SK-N-SH (cell line): ENCODE results near the gene NOTCH2. TPM values are rescaled to one million over a fixed set of nuclear protein-coding genes. Genes with fewer than 3 reads are reported as not detected.

Source experiments
- CTCF ChIA-PET: fragments of 300-600, 350-600 bp; formaldehyde crosslinking; extraction: SDS; loops from one replicate; lab custom pipeline; 2021; lab: Yijun Ruan, JAX
- POLR2A ChIA-PET: fragments of 350-600 bp; sonication (Branson Sonifier 250); formaldehyde crosslinking; extraction: SDS; loops from one replicate; lab custom pipeline; 2020; ENCODE audit warnings: antibody characterized with exemption, inconsistent platforms; lab: Yijun Ruan, JAX
- DNase-seq: peaks from one replicate; pipeline ENCODE4 v3.0.0; 2012
- H2AFZ ChIP-seq: fragments of 200-600 bp; sonication (generic); 2 replicates; pipeline ENCODE4 v1.8.1; 2016; ENCODE audit warnings: antibody characterized with exemption, mild to moderate bottlenecking, low read depth
- H3F3A ChIP-seq: fragments of 200-600 bp; sonication (generic); replicated peaks from 2 replicates; pipeline ENCODE3; 2016; ENCODE audit warnings: antibody characterized with exemption, mild to moderate bottlenecking; ENCODE audit not compliant: insufficient read depth
- H3K27ac ChIP-seq, 2 experiments: fragments of 200-500 bp in 1 of 2; fragments of 200-600 bp in 1 of 2; sonication (Bioruptor generic) in 1 of 2; sonication (generic), shearing (Covaris generic) in 1 of 2; 2 replicates each; pipeline versions ENCODE4 v1.5.1 to v1.6.1; 2014 to 2016; ENCODE audit warnings: low read depth in 2 of 2, inconsistent platforms in 1 of 2, low read length in 1 of 2, mild to moderate bottlenecking in 1 of 2, mixed read lengths in 1 of 2
- H3K27me3 ChIP-seq: fragments of 200-600 bp; sonication (generic), shearing (Covaris generic); 2 replicates; pipeline ENCODE4 v1.6.1; 2016; ENCODE audit warnings: mixed run types; ENCODE audit not compliant: insufficient read depth
- H3K36me3 ChIP-seq, 2 experiments: fragments of 200-500 bp in 1 of 2; fragments of 200-600 bp in 1 of 2; sonication (Bioruptor generic) in 1 of 2; sonication (generic) in 1 of 2; replicated peaks in 1 of 2; 2 replicates each; pipeline versions ENCODE3 to v1.5.1; 2014 to 2016; ENCODE audit warnings: low read length in 1 of 2, mild to moderate bottlenecking in 1 of 2; ENCODE audit not compliant: insufficient read depth in 2 of 2, control insufficient read depth in 1 of 2
- H3K4me1 ChIP-seq, 2 experiments: fragments of 200-500 bp in 1 of 2; fragments of 200-600 bp in 1 of 2; sonication (Bioruptor generic) in 1 of 2; sonication (generic), shearing (Covaris generic) in 1 of 2; 2 replicates each; pipeline versions ENCODE4 v1.5.1 to v1.6.1; 2014 to 2016; ENCODE audit warnings: low read depth in 1 of 2, low read length in 1 of 2, mixed run types in 1 of 2; ENCODE audit not compliant: insufficient read depth in 2 of 2, control insufficient read depth in 1 of 2
- H3K4me2 ChIP-seq: fragments of 200-600 bp; sonication (generic), shearing (Covaris generic); 2 replicates; pipeline ENCODE4 v1.6.1; 2017; ENCODE audit warnings: mixed run types
- H3K4me3 ChIP-seq, 2 experiments: fragments of 200-500 bp in 1 of 2; fragments of 200-600 bp in 1 of 2; sonication (Bioruptor generic) in 1 of 2; sonication (generic), shearing (Covaris generic) in 1 of 2; 2 replicates each; pipeline versions ENCODE4 v1.5.1 to v1.8.1; 2014 to 2016; ENCODE audit warnings: low read depth in 2 of 2, inconsistent platforms in 1 of 2, low read length in 1 of 2, mild to moderate bottlenecking in 1 of 2, mixed read lengths in 1 of 2, moderate library complexity in 1 of 2
- H3K79me2 ChIP-seq: fragments of 200-600 bp; sonication (generic); 2 replicates; pipeline ENCODE4 v1.8.1; 2017; ENCODE audit warnings: mild to moderate bottlenecking; ENCODE audit not compliant: insufficient read depth
- H3K9ac ChIP-seq: fragments of 200-600 bp; sonication (generic); 2 replicates; pipeline ENCODE4 v1.6.1; 2017; ENCODE audit warnings: mixed run types
- H3K9me2 ChIP-seq: fragments of 200-600 bp; sonication (generic); 2 replicates; pipeline ENCODE4 v1.6.1; 2017; ENCODE audit warnings: mixed run types
- H3K9me3 ChIP-seq: fragments of 200-600 bp; sonication (generic); 2 replicates; pipeline ENCODE4 v1.6.1; 2017; ENCODE audit warnings: mixed run types, mild to moderate bottlenecking, moderate library complexity
- H4K20me1 ChIP-seq: fragments of 200-600 bp; sonication (generic); 2 replicates; pipeline ENCODE4 v1.6.1; 2017; ENCODE audit warnings: mild to moderate bottlenecking, mixed run types; ENCODE audit not compliant: insufficient read depth
- EZH2phosphoT487 ChIP-seq: fragments of 200-600 bp; sonication (generic); IDR thresholded peaks from 2 replicates; pipeline ENCODE4 v1.6.1; 2017; ENCODE audit warnings: low read depth, mixed run types, mild to moderate bottlenecking, antibody characterized with exemption, moderate library complexity, borderline replicate concordance
- FOXJ3 ChIP-seq: sonication (generic); formaldehyde crosslinking; IDR thresholded peaks from 2 replicates; pipeline ENCODE4 v1.5.1; 2020; ENCODE audit warnings: mild to moderate bottlenecking, missing genetic modification reagents
- GABPA ChIP-seq: IDR thresholded peaks from 2 replicates; pipeline ENCODE4 v1.4.0; 2012; ENCODE audit warnings: low read depth, mild to moderate bottlenecking
- GATA2 ChIP-seq: sonication (generic); formaldehyde crosslinking; IDR thresholded peaks from 2 replicates; pipeline ENCODE4 v1.5.0; 2020; ENCODE audit warnings: mild to moderate bottlenecking, missing genetic modification reagents
- RFX5 ChIP-seq: IDR thresholded peaks from 2 replicates; pipeline ENCODE4 v1.6.1; 2012; ENCODE audit warnings: mild to moderate bottlenecking, improper control_type of control experiment, low read length
- TEAD4 ChIP-seq: IDR thresholded peaks from 2 replicates; pipeline ENCODE4 v1.4.0; 2012; ENCODE audit warnings: mild to moderate bottlenecking, borderline replicate concordance; ENCODE audit not compliant: insufficient read depth
- WGBS: methylation state at CpG from one replicate; pipeline ENCODE4 v1.1.6; 2017; ENCODE audit warnings: low lambda C conversion rate; 5-methylcytosine and 5-hydroxymethylcytosine counted together
- polyA plus RNA-seq, 3 experiments: library from polyadenylated mRNA; depleted of rRNA; stranded (reverse); fragments of >200 nt; gene quantifications; 2 replicates each; pipeline ENCODE4 v1.2.3, GENCODE V29; 2012
- TF ChIP-seq, protein P1 (sequence below): fragments of 150-350 bp; IDR thresholded peaks from 2 replicates; pipeline ENCODE4 v1.6.1; 2016; ENCODE audit warnings: mild to moderate bottlenecking, low read depth, low read length
- TF ChIP-seq, protein P2 (sequence below): fragments of 200-600 bp; sonication (generic); IDR thresholded peaks from 2 replicates; pipeline ENCODE4 v1.6.1; 2017; ENCODE audit warnings: antibody characterized with exemption, mild to moderate bottlenecking, moderate library complexity
- TF ChIP-seq, protein P3 (sequence below): IDR thresholded peaks from 2 replicates; pipeline ENCODE4 v1.4.0; 2012; ENCODE audit warnings: low read depth
- TF ChIP-seq, protein P4 (sequence below): IDR thresholded peaks from 2 replicates; pipeline ENCODE4 v1.4.0; 2012; ENCODE audit warnings: low read depth, borderline replicate concordance

NOTCH2 gene
- polyA plus RNA-seq, 1 of the 3 experiments (the other 2 are of a cell fraction), result 23.0 TPM

DNA sequence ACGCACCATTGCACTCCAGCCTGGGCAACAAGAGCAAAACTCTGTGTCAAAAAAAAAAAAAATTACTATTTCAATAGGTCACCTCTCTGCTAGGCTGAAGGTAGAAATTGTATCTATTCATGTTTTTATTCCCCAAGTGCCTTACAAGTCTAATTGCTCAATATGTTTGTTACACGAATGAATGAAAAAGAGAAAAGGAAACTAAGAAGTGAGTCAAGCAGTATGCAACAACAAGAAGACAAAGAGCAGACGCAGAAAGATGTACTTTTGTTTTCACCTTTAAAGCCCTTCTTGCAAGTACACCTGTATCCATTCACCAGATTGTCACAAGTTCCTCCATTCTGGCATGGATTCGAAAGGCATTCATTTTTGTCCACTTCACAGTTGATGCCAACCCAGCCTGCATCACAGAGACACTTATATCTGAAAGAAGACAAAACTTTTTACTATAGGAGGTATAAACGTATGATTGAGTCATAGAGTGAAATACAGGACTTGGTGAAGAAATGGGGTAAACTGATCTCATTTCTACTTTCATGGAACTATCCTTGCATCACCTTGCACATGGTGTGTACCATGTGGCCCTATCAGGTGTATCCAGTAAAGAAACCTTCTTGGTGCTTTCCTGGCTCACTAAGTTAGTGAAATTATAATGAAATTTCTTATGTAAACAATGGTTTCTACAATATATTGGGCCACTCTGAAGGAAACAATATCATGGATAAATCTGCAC, 116.0 kb downstream of the NOTCH2 start:
- 98% methylated on average over 5 of the region's 5 CpGs for WGBS
- CTCF ChIA-PET, result interaction anchor here (0.8 to 1.8 kb wide), 3 partner anchors 13 to 15 kb away, joined by 3 to 6 read pairs (median 4); no protein-coding TSS in a partner anchor
- no peaks in the 10 kb centered on the region for H3K4me1 ChIP-seq

More for the DNA sequence above, 116.0 kb downstream of the NOTCH2 start:
- peaks cover 7% of the 10 kb centered on the region; the same call in 1 of the 2 replicates for H3K79me2 ChIP-seq
- H2AFZ ChIP-seq, result no peak overlapping the region
- H3F3A ChIP-seq, result peaks cover 22% of the 10 kb centered on the region
- H3K4me3 ChIP-seq, result no peak overlapping the region
- H3K4me2 ChIP-seq, result no peak overlapping the region
- H3K9me3 ChIP-seq, result no peaks in the 10 kb centered on the region
- no peaks in the 10 kb centered on the region for H3K27me3 ChIP-seq
- no peaks in the 10 kb centered on the region for H3K9me2 ChIP-seq
- TF ChIP-seq, protein P1, sequence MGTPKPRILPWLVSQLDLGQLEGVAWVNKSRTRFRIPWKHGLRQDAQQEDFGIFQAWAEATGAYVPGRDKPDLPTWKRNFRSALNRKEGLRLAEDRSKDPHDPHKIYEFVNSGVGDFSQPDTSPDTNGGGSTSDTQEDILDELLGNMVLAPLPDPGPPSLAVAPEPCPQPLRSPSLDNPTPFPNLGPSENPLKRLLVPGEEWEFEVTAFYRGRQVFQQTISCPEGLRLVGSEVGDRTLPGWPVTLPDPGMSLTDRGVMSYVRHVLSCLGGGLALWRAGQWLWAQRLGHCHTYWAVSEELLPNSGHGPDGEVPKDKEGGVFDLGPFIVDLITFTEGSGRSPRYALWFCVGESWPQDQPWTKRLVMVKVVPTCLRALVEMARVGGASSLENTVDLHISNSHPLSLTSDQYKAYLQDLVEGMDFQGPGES, result no peak
- TF ChIP-seq, protein P2, sequence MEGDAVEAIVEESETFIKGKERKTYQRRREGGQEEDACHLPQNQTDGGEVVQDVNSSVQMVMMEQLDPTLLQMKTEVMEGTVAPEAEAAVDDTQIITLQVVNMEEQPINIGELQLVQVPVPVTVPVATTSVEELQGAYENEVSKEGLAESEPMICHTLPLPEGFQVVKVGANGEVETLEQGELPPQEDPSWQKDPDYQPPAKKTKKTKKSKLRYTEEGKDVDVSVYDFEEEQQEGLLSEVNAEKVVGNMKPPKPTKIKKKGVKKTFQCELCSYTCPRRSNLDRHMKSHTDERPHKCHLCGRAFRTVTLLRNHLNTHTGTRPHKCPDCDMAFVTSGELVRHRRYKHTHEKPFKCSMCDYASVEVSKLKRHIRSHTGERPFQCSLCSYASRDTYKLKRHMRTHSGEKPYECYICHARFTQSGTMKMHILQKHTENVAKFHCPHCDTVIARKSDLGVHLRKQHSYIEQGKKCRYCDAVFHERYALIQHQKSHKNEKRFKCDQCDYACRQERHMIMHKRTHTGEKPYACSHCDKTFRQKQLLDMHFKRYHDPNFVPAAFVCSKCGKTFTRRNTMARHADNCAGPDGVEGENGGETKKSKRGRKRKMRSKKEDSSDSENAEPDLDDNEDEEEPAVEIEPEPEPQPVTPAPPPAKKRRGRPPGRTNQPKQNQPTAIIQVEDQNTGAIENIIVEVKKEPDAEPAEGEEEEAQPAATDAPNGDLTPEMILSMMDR, result no peak
- TF ChIP-seq GABPA (no peak), FOXJ3 (CRISPR knock-in tag) (no peak), TEAD4 (no peak), EZH2phosphoT487 (no peak), RFX5 (no peak), GATA2 (no peak)
- TF ChIP-seq, protein P3, sequence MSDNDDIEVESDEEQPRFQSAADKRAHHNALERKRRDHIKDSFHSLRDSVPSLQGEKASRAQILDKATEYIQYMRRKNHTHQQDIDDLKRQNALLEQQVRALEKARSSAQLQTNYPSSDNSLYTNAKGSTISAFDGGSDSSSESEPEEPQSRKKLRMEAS, result no peak
- TF ChIP-seq, protein P4, sequence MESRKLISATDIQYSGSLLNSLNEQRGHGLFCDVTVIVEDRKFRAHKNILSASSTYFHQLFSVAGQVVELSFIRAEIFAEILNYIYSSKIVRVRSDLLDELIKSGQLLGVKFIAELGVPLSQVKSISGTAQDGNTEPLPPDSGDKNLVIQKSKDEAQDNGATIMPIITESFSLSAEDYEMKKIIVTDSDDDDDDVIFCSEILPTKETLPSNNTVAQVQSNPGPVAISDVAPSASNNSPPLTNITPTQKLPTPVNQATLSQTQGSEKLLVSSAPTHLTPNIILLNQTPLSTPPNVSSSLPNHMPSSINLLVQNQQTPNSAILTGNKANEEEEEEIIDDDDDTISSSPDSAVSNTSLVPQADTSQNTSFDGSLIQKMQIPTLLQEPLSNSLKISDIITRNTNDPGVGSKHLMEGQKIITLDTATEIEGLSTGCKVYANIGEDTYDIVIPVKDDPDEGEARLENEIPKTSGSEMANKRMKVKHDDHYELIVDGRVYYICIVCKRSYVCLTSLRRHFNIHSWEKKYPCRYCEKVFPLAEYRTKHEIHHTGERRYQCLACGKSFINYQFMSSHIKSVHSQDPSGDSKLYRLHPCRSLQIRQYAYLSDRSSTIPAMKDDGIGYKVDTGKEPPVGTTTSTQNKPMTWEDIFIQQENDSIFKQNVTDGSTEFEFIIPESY, result no peak
- H3K27ac ChIP-seq, result no peak overlapping the region
- no peak for DNase-seq
- no peak overlapping the region for H3K9ac ChIP-seq
- H4K20me1 ChIP-seq, result no peaks in the 10 kb centered on the region
- POLR2A ChIA-PET, result no interaction called here
- H3K36me3 ChIP-seq, result peaks cover 54 to 91% of the 10 kb centered on the region in 2 experiments
